ENCODE data around the gene RXFP1. TPM values are rescaled to one million over a fixed set of nuclear protein-coding genes. Genes with fewer than 3 reads are reported as not detected.

The RXFP1 gene
- total RNA-seq, 4 donors from 2014 or later: 0.13 TPM; not detected in 3

- ATAC-seq (ENCODE audit: low FRiP score) (no peak), DNase-seq (ENCODE audit: low spot score) (no peak)
- TF ChIP-seq CTCF (IDR thresholded peaks at IDR 0.05): no peak
Measured at GRCh38 chr4:158540125-158540907, 18.6 kb downstream of the RXFP1 start.

GRCh38 chr4:158541506-158541905, 19.8 kb downstream of the RXFP1 start:
- DNase-seq (ENCODE audit: low spot score) (no peak), ATAC-seq (ENCODE audit: low FRiP score) (no peak)
- TF ChIP-seq CTCF (IDR thresholded peaks at IDR 0.05): no peak

- no peak for ATAC-seq (ENCODE audit: low FRiP score)
- no peak for TF ChIP-seq CTCF (IDR thresholded peaks at IDR 0.05)
- no peak for DNase-seq (ENCODE audit: low spot score)
Measured at GRCh38 chr4:158543191-158543590, 21.5 kb downstream of the RXFP1 start.

- DNase-seq (ENCODE audit: low spot score): no peak
- no peak for ATAC-seq (ENCODE audit: low FRiP score)
- no peak for TF ChIP-seq CTCF (IDR thresholded peaks at IDR 0.05)
Measured at GRCh38 chr4:158544141-158544540, 22.5 kb downstream of the RXFP1 start.

- no peak for TF ChIP-seq CTCF (IDR thresholded peaks at IDR 0.05)
- ATAC-seq (ENCODE audit: low FRiP score): no peak
- DNase-seq (ENCODE audit: low spot score): no peak
Measured at GRCh38 chr4:158553364-158553763, 31.7 kb downstream of the RXFP1 start.

- no peak for TF ChIP-seq CTCF (IDR thresholded peaks at IDR 0.05)
- ATAC-seq (ENCODE audit: low FRiP score): no peak
Measured at GRCh38 chr4:158560284-158560683, 38.6 kb downstream of the RXFP1 start.

GRCh38 chr4:158566860-158567259, 45.2 kb downstream of the RXFP1 start:
- TF ChIP-seq CTCF (IDR thresholded peaks at IDR 0.05): no peak
- no peak for ATAC-seq (ENCODE audit: low FRiP score)
- DNase-seq (ENCODE audit: low spot score): no peak

More at GRCh38 chr4:158560284-158560683, 38.6 kb downstream of the RXFP1 start:
- no peak for DNase-seq (ENCODE audit: low spot score)

Measured in omental fat pad (tissue), 4 donors.